GM18867 (cell line): ENCODE results near the gene KCNK13.
"Not testable (repeated sequence)": the region's sequence is repeated elsewhere in the genome, so short reads cannot be mapped to it uniquely, and the experiment has no call there.

Experiments
- ATAC-seq: cut with Tn5 transposase; IDR thresholded peaks from one replicate; pipeline ENCODE4 v1.9.1; 2021; ENCODE audit warnings: mild to moderate bottlenecking, moderate library complexity; ENCODE audit not compliant: unreplicated experiment

The KCNK13 gene

GRCh38 chr14:90061685-90062126 lies at the start of gene KCNK13:
TSS of gene KCNK13 (plus strand) at chr14:90061994. CDS start at chr14:90062206, 212 bp downstream.
- no peak for ATAC-seq

- no peak for ATAC-seq
Measured at GRCh38 chr14:90017371-90017770, 44.4 kb upstream of the KCNK13 start.

GRCh38 chr14:90019824-90020523 lies 41.8 kb upstream of the KCNK13 start:
- ATAC-seq: no peak

- ATAC-seq: no peak
Measured at GRCh38 chr14:90023176-90023896, 38.5 kb upstream of the KCNK13 start.

DNA sequence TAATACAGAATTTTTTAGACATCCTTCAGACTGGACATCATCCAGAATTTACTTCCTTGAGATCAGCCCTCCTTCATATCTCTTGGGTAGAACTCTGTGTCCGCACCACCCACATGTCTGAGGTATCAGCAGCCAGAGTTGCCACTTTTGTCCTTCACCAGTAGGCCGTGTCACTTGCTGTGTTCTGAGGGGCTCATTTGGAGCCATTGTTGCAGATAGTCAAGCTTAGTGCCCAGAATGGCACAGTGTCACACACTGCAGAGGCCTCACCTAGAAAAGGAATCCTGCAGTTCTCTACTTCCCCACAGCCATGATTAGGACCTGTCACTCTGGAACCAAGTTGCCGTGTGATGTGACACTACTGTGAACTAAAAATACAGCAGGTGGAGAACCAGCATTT lies 36.9 kb upstream of the KCNK13 start:
- no peak for ATAC-seq

- ATAC-seq: not testable (repeated sequence)
Measured at GRCh38 chr14:90026608-90027007, 35.2 kb upstream of the KCNK13 start.

GRCh38 chr14:90027842-90028241 lies 34.0 kb upstream of the KCNK13 start:
- ATAC-seq: no peak

DNA sequence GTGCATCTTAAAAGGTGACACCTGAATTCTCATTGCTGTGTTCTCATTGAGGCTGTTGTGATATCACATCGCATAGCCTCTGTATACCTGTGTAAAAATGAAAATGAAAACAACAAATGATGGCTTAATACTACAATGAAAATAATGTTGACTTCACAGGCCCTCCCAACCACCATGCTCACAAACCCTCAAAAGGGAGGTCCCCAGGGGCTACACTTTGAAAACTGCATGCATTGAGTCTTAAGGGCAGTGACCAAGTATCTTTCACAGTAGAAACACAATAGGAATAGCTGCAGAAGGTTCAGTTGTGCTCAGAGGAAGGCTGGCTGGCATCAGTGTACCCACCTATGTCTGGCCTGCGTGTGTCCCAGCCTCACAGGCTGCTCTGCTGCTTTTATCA lies 27.6 kb upstream of the KCNK13 start:
- no peak for ATAC-seq

GRCh38 chr14:90034835-90035525 lies 26.8 kb upstream of the KCNK13 start:
- no peak for ATAC-seq

DNA sequence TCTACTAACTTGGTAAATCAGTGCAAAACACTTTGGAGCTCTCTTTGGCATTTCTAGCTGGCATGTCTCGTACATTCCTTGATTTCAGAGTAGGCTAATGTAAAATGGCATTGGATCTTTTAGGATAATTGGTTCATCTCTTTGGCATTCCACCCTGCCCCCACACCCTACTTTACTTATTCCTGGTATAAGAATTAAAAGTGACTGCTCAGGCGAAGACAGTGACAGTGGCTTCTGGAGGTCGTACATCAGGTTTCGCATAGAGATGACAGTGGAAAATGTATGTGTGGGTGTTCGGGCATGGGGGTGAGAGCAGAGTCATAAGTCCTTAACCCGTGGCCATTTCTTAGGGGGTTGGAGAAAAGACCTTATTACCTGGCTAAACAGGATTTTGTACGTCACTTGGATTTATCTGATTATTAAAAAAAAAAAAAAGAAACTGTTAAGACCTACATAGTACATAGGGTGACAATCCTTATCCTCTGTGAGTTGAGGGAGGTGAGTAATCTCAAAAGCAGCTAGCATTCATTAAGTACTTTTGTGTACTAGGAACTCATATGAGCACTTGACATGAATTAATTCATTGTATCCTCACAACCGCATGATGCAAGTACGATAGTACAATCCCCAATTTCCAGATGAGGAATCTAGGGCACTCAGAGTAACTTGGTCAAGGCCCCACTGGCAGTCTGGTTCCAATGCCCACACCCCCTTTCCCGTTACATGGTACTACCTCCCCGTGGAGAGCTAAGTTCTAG lies 22.4 kb upstream of the KCNK13 start:
- no peak for ATAC-seq

GRCh38 chr14:90040411-90040810 lies 21.4 kb upstream of the KCNK13 start:
- ATAC-seq: no peak

GRCh38 chr14:90042496-90043252 lies 19.1 kb upstream of the KCNK13 start:
- no peak for ATAC-seq

- ATAC-seq: no peak
Measured at GRCh38 chr14:90045616-90046015, 16.2 kb upstream of the KCNK13 start.

DNA sequence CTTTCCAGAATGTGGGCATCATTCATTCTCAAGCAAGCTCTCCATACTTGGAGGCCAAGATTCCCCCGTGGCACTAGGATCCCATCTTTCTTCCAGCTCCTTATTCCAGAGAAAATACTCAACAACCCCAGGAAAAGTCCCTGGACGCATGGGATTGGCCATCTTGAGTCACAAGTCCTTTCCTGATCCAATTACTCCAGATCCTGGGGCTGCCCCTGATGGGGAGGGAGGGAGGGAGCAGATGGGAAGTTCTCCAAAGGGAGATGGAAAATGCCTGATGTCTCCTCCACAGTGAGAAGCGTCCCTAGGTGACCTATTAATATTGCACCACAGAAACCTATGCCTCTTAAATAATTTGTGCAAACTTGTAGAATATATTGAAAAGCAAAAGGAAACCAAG lies 12.4 kb upstream of the KCNK13 start:
- no peak for ATAC-seq

DNA sequence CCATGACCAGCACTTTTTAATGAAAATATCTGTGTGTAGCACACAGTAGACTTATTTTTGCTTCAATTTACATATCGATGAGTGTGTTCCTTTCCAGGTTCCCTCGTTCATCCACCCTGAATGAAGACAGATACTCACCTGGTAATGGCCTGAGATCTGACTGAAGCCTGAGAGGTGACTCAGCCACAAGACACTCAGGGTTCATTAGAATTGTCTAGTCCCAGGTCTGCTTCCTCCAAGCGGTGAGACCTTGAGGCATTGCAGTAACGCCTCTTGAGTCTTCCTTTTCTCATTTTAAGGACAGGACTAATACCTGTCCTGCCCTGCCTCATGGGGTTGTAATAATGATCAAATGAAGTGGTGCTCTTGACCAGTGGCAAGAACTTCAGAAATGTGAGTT lies 11.5 kb upstream of the KCNK13 start:
- ATAC-seq: no peak

DNA sequence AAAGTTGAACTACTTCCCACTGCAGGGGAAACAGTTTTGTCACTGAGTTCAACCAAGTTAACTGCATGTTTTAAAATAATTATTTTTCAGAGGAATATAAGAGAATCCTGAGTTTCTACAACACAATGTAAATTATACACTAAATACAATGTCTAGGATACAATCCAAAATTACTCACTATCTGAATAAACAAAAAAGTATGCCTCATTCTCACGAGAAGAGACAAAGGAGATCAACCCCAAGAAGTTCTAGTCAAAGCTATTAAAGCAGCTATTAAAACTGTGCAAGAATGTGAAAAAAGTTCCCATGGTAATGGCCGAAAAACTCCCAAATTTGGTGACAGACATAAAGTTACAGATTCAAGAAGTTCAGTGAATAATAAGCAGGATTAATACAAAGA lies 8.8 kb upstream of the KCNK13 start:
- ATAC-seq: no peak

DNA sequence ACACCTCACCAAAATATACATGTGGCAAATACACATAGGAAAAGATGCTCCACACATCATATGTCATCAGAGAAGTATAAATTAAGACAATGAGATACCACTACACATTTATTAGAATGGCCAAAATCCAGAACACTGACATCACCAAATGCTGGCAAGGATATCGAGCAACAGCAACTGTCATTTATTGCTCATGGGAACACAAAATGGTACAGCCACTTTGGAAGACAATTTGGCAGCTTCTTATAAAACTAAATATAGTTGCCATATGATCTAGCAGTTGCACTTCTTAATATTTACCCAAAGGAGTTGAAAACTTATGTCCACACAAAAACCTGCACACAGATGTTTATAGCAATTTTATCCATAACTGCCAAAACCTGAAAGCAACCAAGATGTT lies 7.0 kb upstream of the KCNK13 start:
- ATAC-seq: no peak

DNA sequence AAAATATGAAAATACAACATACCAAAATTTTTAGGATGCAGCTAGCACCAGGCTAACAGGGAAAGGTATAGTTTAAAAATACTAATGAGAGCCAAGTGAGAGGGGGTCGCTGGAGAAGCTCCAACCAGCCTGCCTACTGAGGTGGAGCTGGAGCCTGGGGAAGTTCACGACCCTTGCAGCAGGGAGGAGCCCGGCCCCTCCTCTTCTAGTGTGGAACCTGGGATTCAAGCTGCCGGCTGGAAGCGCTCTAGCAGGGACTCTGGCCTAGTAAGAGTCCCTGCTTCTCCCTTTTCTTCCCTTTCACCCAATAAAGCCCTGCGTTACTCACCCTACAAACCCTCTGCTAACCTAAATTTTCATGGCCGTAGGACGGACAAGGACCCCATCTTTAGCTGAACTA lies 5.0 kb upstream of the KCNK13 start:
- no peak for ATAC-seq

- ATAC-seq: no peak
Measured at GRCh38 chr14:90058876-90059458, 2.8 kb upstream of the KCNK13 start.

- ATAC-seq: peak; percentile 71
Measured at GRCh38 chr14:90060312-90060964, 1.4 kb upstream of the KCNK13 start.
